HEK293 (cell line): Measurements from ENCODE around the gene UBL5.
"Not testable (repeated sequence)": the region's sequence is repeated elsewhere in the genome, so short reads cannot be mapped to it uniquely, and the experiment has no call there.

Experiments used
- ZNF121 ChIP-seq: fragments of 450-650 bp; formaldehyde crosslinking; IDR thresholded peaks from 2 replicates; pipeline ENCODE4 v1.5.1; 2016; ENCODE audit warnings: missing biosample characterization, missing genetic modification characterization
- ZNF211 ChIP-seq: fragments of 450-650 bp; formaldehyde crosslinking; IDR thresholded peaks from 2 replicates; pipeline ENCODE4 v1.5.1; 2016; ENCODE audit warnings: low read depth, missing biosample characterization, missing genetic modification characterization

DNA sequence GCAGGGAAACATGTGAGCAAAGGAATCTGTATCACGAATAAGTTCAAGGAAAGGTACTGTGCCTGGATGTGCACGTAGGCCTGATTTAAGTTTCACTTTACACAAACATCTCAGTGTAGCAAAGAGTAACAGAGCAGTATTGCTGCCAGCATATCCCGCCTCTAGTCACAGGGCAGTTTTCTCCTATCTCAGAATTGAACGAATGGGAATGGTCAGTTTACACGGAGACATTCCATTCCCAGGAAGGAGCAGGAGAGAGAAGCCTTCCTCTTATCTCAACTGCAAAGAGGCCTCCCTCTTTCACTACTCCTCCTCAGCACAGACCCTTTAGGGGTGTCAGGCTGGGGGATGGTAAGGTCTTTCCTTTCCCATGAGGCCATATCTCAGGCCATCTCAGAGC, 38.1 kb upstream of the UBL5 start:
- not testable (repeated sequence) for TF ChIP-seq ZNF211; ZNF121 (tag by site-specific recombination)
